ENCODE measurements around the gene TRIM51G. TPM values are rescaled to one million over a fixed set of nuclear protein-coding genes. Genes with fewer than 3 reads are reported as not detected.
"Not testable (repeated sequence)": the region's sequence is repeated elsewhere in the genome, so short reads cannot be mapped to it uniquely, and the experiment has no call there.

TRIM51G gene, protein sequence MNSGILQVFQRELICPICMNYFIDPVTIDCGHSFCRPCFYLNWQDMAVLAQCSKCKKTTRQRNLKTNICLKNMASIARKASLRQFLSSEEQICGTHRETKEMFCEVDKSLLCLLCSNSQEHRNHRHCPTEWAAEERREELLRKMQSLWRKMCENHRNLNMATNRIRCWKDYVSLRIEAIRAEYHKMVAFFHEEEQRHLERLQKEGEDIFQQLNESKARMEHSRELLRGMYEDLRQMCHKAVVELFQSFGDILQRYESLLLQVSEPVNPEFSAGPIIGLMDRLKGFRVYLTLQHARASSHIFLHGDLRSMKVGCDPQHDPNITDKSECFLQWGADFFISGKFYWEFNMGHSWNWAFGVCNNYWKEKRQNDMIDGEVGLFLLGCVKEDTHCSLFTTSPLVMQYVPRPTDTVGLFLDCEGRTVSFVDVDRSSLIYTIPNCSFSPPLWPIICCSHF
- not detected in 2 replicates for total RNA-seq

- intact Hi-C loops (cut with micrococcal nuclease), result not testable (repeated sequence)
Measured at GRCh38 chr11:48983785-48984184, at the start of gene TRIM51G. Gene TRIM51G (minus strand): TSS chr11:48983885. CDS start chr11:48981695, 2,190 bp downstream.

GRCh38 chr11:49028523-49028922 lies 44.8 kb upstream of the TRIM51G start, which contains the start of gene TRIM49B:
Gene TRIM49B (plus strand): TSS chr11:49028823. CDS start chr11:49031600, 2,777 bp downstream.
- intact Hi-C loops (cut with micrococcal nuclease), result not testable (repeated sequence)

GRCh38 chr11:48968592-48968991 lies 15.1 kb downstream of the TRIM51G start:
- intact Hi-C loops (cut with micrococcal nuclease), result not testable (repeated sequence)

DNA sequence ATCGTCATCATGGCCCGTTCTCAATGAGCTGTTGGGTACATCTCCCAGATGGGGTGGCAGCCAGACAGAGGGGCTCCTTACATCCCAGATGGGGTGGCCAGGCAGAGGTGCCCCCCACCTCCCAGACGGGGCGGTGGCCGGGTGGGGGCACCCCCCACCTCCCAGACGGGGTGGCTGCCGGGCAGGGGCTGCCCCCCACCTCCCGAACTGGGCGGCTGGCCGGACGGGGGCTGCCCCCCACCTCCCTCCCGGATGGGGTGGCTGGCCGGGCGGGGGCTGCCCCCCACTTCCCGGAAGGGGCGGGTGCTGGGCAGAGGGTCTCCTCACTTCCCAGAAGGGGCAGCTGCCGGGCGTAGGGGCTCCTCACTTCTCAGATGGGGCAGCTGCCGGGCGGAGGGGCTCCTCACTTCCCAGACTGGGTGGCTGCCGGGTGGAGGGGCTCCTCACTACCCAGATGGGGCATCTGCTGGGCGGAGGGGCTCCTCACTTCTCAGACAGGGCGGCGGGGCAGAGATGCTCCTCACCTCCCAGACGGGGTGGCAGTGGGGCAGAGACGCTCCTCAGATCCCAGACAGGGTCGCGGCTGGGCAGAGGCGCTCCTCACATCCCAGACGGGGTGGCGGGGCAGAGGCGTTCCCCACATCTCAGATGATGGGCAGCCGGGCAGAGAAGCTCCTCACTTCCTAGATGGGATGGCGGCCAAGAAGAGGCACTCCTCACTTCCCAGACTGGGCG lies 28.2 kb downstream of the TRIM51G start:
- intact Hi-C loops (cut with micrococcal nuclease), result not testable (repeated sequence)

GRCh38 chr11:48945796-48946195 lies 37.9 kb downstream of the TRIM51G start:
- intact Hi-C loops (cut with micrococcal nuclease), result not testable (repeated sequence)

Other genes starting within 250 kb of the TRIM51G start
- gene TRIM49B, start 44.9 kb upstream of the TRIM51G start, total RNA-seq, result not detected in 2 replicates
- gene TRIM64C, start 75.2 kb upstream of the TRIM51G start, total RNA-seq, result not detected in 2 replicates
- gene FOLH1, start 224.7 kb upstream of the TRIM51G start, total RNA-seq, result not detected in 2 replicates